Motor neuron (in vitro differentiated cells): ENCODE results near the gene SERBP1. TPM values are rescaled to one million over a fixed set of nuclear protein-coding genes. Genes with fewer than 3 reads are reported as not detected.

Experiments used
- ATAC-seq, 8 experiments: fragments of 200-7000 bp; cut with Tn5 transposase; replicated peaks in 6 of 8; 2 replicates each; pipeline ENCODE4 v1.8.0; 2021; ENCODE audit warnings: mild to moderate bottlenecking in 8 of 8, moderate library complexity in 8 of 8
- H3K27ac ChIP-seq, 2 donors: fragments of 250-450 bp; sonication (Bioruptor Pico); 2 replicates each; pipeline ENCODE4 v1.9.0; 2021; ENCODE audit warnings: antibody characterized with exemption in 2 of 2, mild to moderate bottlenecking in 2 of 2, moderate library complexity in 1 of 2
- H3K4me1 ChIP-seq, 2 donors: fragments of 250-450 bp; sonication (Bioruptor Pico); replicated peaks in 1 of 2; 2 replicates each; pipeline ENCODE4 v1.6.1; 2021; ENCODE audit warnings: antibody characterized with exemption in 2 of 2, mild to moderate bottlenecking in 2 of 2, moderate library complexity in 1 of 2
- H3K4me3 ChIP-seq, 5 donors: fragments of 250-450 bp; sonication (Bioruptor Pico); 2 replicates each; pipeline ENCODE4 v1.9.0; 2021; ENCODE audit warnings: antibody characterized with exemption in 5 of 5, mild to moderate bottlenecking in 5 of 5, moderate library complexity in 4 of 5
- WGBS, 10 experiments: fragments of 450-650 bp; shearing (Covaris generic); methylation state at CpG; one replicate each; pipeline ENCODE4 v1.0.0; 2022; 5-methylcytosine and 5-hydroxymethylcytosine counted together
- in situ Hi-C, 9 experiments: fragments of 400-800 bp; cut with MboI; loops; one replicate each; pipeline ENCODE4 v1.15.0; 2021; ENCODE audit warnings: low sequenced_read_pairs in 9 of 9, low pct_unique_long_range_greater_than_20kb in 2 of 9; ENCODE audit not compliant: unreplicated experiment in 9 of 9
- total RNA-seq, 8 experiments: library from RNA; unstranded; fragments of 300-600 nt; gene quantifications; 2 replicates each; pipeline versions ENCODE4 v1.2.3 to v1.2.4, GENCODE V29; 2022

Gene SERBP1
- 100 to 1,000 TPM; 165 to 506 (median 316) TPM for total RNA-seq

GRCh38 chr1:67430358-67431155 lies at the start of gene SERBP1:
Gene SERBP1 (minus strand): TSS chr1:67430402. CDS start chr1:67430300, 102 bp downstream.
- H3K27ac ChIP-seq: peak within 1 kb of the TSS; percentile 49 to 79
- 0 to 7% (median 0%) methylated on average over 3 to 24 of the region's 62 CpGs for WGBS, 10 experiments
- peak; percentile 81 to 95 (median 94) for ATAC-seq
- in situ Hi-C loops: no loop called here
- peak within 1 kb of the TSS; percentile 54 to 80 (median 57) for H3K4me3 ChIP-seq
- peaks cover 2 to 13% of the 10 kb centered on the region in 2 donors for H3K4me1 ChIP-seq

DNA sequence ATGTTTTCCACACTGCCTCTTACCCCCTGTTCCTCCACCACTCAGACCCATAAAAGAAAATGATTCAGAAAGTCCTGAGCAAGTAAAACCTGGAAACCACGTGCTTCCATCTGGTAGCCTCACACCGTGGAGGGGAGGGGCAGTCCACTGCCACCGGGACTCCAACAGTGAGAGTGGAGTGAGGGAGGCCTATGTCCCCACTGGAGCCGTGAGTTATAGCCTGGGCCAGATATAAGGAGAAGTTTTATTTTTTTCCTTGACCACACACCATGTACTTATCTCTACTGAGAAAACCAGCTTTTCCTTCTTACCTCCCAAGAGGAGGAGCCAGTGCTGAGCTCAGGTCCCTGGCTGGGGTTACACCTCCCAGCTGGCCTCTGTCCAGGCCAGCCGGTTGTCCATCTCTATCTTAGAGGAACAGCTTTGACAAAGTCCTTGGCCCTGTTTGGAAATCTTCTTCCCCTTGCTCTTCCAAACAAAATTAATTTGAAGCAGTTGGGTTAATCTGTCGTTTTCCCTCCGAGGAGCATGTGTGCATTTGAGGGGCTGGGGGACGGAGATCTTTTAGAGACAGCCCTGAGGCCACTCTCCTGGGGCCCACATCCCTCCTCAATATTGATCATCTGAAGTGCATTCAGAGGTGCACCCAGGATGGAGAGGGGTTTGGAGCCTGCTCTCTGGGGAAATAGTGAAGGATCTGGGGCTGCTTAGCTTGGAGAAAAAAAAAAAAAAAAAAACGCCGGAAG lies 49.1 kb upstream of the SERBP1 start:
- peak in 6 of 8 experiments; percentile 13 to 97 (median 72) for ATAC-seq
- WGBS, 10 experiments: 26 to 90% (median 73%) methylated on average over 1 to 10 of the region's 10 CpGs; no CpG with 5 or more reads in 2 of the 10 experiments
- Histone ChIP-seq H3K4me3 (no peak overlapping the region), H3K27ac (no peak overlapping the region), H3K4me1 (no peaks in the 10 kb centered on the region)
- in situ Hi-C loops: loop anchor here in 4 of 9 experiments (25.0 kb wide), 5 partner anchors 117 to 717 kb away; partner anchors contain the start of gene DYNLT5 (in 2 of the 4)

DNA sequence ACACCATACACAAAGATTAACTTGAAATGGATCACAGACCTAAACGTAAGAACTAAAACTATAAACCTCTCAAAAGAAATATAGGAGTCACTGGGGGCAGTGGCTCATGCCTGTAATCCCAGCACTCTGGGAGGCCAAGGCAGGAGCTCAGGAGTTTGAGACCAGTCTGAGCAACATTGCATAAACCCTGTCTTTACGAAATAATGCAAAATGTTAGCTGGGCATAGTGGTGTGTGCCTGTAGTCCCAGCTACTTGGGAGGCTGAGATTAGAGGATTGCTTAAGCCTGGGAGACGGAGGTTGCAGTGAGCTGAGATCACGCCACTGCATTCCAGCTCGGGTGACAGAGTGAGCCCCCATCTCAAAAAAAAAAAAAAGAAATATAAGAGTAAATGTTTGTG lies 46.7 kb upstream of the SERBP1 start:
- ATAC-seq: no peak
- WGBS, 10 experiments: 0 to 94% (median 66%) methylated on average over 1 to 5 of the region's 5 CpGs
- in situ Hi-C loops: loop anchor here in 4 of 9 experiments (25.0 kb wide), 5 partner anchors 115 to 715 kb away; partner anchors contain the start of gene DYNLT5 (in 2 of the 4)
- H3K27ac ChIP-seq: no peak overlapping the region
- no peaks in the 10 kb centered on the region for H3K4me1 ChIP-seq
- H3K4me3 ChIP-seq: no peak overlapping the region

DNA sequence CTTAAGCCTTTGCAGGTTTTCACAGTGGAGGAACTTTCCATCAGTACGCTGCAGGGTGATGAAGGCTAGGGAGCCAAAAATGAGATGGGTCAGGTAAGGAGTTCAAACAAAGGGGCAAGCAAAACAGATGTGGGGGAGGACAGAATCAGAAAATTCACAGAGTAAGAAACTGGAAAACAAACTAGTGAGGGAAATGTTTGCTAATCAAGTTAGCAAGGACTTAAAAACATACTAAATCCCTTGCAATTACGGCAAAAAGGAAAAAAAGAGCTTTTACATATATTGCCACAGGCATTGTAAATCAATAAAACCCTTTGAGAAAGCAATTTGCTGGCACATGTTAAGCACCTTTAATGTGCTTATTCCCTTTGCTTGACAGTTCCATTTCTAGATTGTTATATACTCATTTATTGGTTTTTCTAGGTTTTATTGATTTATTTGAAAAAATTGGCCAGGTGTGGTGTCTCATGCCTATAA lies 45.8 kb upstream of the SERBP1 start:
- no peak overlapping the region for H3K4me3 ChIP-seq
- WGBS, 10 experiments: 38 to 93% (median 74%) methylated on average over 1 to 2 of the region's 2 CpGs; no CpG with 5 or more reads in 2 of the 10 experiments
- no peaks in the 10 kb centered on the region for H3K4me1 ChIP-seq
- no peak overlapping the region for H3K27ac ChIP-seq
- no peak for ATAC-seq
- in situ Hi-C loops: loop anchor here in 4 of 9 experiments (25.0 kb wide), 5 partner anchors 114 to 714 kb away; partner anchors contain the start of gene DYNLT5 (in 2 of the 4)

DNA sequence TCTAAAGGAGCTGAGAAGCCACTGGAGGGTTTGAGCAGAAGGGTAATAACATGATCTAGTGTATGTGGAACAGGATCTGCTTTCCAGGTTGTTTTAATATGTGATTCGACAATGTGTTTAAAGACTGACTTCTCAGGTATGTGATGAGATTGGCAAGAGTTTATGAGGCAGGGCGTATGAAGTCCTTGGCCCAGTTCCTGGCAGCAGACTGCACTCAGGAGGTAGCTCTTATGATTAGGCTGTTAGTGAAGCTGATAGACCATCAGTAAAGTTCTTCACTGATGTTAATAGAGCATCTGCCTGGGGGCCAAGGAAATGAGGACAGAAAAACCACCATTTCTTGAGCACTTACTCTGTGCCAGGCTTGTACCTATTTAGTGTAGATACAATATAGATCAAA lies 41.9 kb upstream of the SERBP1 start:
- no peak for ATAC-seq
- WGBS, 10 experiments: 0 to 100% (median 71%) methylated on average over 1 to 2 of the region's 2 CpGs; no CpG with 5 or more reads in 2 of the 10 experiments
- Histone ChIP-seq H3K4me1 (no peaks in the 10 kb centered on the region), H3K4me3 (no peak overlapping the region), H3K27ac (no peak overlapping the region)
- in situ Hi-C loops: no loop called here

DNA sequence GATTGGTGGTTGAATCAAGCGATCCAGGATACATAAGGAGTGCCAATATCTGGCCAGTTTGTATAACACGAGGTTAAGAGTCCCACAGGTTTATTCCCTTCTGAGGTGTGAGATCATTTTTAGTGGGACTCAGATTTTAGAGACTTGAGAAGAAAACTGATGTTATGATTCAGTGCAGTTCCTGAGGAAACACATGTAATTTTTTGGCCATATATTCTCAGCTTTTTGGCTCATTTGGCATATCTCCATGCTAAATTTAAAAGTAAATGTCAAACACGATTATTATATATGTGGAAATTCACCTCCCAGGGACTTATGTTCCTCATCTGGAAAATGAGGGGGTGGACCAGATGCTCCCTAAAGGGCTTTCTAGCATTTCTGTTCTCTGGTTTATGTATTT lies 39.2 kb upstream of the SERBP1 start:
- H3K4me3 ChIP-seq: no peak overlapping the region
- 26 to 89% (median 75%) methylated on average over 1 to 3 of the region's 3 CpGs for WGBS, 10 experiments
- no peak for ATAC-seq
- no peaks in the 10 kb centered on the region for H3K4me1 ChIP-seq
- no peak overlapping the region for H3K27ac ChIP-seq
- in situ Hi-C loops: no loop called here

DNA sequence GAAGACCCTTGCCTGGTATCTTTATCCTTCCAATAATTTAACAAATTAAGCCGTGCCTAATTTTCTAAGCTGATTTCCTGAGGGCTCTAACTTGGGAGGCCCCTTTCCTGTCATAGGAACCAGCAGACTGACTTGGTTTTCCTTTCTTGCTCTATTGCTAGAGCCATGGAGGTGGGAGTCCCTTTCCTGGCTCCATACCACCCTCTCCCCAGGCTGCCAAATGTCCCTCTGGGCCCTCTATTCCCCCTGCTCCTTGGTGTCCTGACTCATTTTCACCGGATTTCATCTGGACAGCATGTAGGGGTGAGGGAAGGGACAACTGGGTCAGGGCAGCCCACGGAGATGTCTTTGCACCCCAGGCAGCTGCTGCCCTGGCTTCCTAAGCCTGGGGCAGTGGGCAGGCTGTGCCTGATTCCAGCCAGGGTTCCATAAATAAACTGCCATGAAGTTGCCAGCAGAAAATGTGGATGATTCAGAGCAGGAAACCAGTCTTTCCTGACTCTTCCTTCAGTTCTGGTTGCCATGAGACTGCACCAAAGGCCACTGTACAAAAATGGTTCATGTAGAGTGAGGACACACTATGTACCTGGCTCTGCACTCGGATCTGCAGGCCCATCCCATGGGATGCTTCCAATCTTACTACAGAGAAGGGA lies 38.0 kb upstream of the SERBP1 start:
- ATAC-seq: no peak
- WGBS, 10 experiments: 0 to 100% (median 71%) methylated on average over 1 to 4 of the region's 4 CpGs; no CpG with 5 or more reads in 2 of the 10 experiments
- no peaks in the 10 kb centered on the region for H3K4me1 ChIP-seq
- H3K27ac ChIP-seq: no peak overlapping the region
- no peak overlapping the region for H3K4me3 ChIP-seq
- in situ Hi-C loops: no loop called here

DNA sequence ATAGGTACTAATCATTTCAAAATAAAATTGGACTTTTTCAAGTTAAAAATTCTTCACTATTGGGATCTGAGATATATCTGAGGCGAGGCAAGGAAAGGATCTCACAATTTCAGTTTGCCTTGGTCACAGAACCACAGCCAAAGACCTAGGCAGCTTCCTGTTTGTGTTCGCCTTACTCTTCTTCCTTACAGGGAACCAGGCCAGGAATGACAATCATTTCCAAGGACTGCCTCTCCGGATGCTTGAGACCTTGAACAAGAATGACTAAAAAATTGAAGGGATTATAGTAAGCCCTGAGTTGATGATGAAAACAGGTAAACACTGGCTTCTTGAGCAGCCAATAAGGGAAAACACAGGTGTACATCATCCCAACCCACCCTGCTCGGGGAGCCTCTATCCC lies 35.2 kb upstream of the SERBP1 start:
- H3K4me3 ChIP-seq: no peak overlapping the region
- H3K27ac ChIP-seq: no peak overlapping the region
- WGBS, 10 experiments: 42 to 97% (median 70%) methylated on average over 2 to 4 of the region's 4 CpGs; no CpG with 5 or more reads in 2 of the 10 experiments
- ATAC-seq: no peak
- in situ Hi-C loops: no loop called here
- H3K4me1 ChIP-seq: no peaks in the 10 kb centered on the region

- in situ Hi-C loops: no loop called here
- H3K27ac ChIP-seq: no peak overlapping the region
Measured at GRCh38 chr1:67464746-67465145, 34.5 kb upstream of the SERBP1 start.

DNA sequence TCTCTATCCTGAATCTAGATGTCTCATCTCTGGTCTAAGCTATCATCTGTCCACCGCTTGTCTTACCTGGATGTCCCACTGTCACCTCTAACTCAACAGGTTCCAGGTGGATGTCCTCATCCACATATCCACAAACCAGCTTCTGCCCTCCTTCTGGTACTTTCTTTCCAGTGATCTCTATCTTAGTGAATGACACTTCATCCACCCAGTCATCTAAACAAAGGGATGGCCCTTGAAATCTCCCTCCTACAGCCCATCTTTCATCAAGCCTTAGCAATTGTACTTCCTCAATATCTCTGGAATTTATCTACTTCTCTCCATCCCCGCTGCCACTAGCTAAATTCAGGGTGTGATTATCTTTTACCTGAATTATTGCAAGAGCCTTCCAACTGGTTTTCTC lies 33.9 kb upstream of the SERBP1 start:
- ATAC-seq: no peak
- H3K4me1 ChIP-seq: no peaks in the 10 kb centered on the region
- no peak overlapping the region for H3K27ac ChIP-seq
- in situ Hi-C loops: no loop called here
- WGBS, 10 experiments: 57 to 100% (median 92%) methylated on average over 1 to 2 of the region's 2 CpGs; no CpG with 5 or more reads in 2 of the 10 experiments
- H3K4me3 ChIP-seq: no peak overlapping the region

More at GRCh38 chr1:67464746-67465145, 34.5 kb upstream of the SERBP1 start:
- WGBS, 10 experiments: 44 to 100% (median 65%) methylated on average over 1 to 5 of the region's 5 CpGs; no CpG with 5 or more reads in 2 of the 10 experiments
- ATAC-seq: no peak
- H3K4me3 ChIP-seq: no peak overlapping the region
- no peaks in the 10 kb centered on the region for H3K4me1 ChIP-seq

- Histone ChIP-seq H3K27ac (no peak overlapping the region), H3K4me3 (no peak overlapping the region), H3K4me1 (no peaks in the 10 kb centered on the region)
- peak in 5 of 8 experiments; percentile 9 to 51 (median 44) for ATAC-seq
- in situ Hi-C loops: no loop called here
- 20 to 100% (median 55%) methylated on average over 1 to 7 of the region's 7 CpGs for WGBS, 10 experiments
Measured at GRCh38 chr1:67463298-67463955, 33.2 kb upstream of the SERBP1 start.
